Measurements from ENCODE around the gene FAM186B. TPM values are rescaled to one million over a fixed set of nuclear protein-coding genes. Genes with fewer than 3 reads are reported as not detected.
A peak's percentile ranks its signal among the peaks of the same experiment; 100 is the strongest.

The FAM186B gene
- total RNA-seq, 1 donor from 2014 or later, result not detected

DNA sequence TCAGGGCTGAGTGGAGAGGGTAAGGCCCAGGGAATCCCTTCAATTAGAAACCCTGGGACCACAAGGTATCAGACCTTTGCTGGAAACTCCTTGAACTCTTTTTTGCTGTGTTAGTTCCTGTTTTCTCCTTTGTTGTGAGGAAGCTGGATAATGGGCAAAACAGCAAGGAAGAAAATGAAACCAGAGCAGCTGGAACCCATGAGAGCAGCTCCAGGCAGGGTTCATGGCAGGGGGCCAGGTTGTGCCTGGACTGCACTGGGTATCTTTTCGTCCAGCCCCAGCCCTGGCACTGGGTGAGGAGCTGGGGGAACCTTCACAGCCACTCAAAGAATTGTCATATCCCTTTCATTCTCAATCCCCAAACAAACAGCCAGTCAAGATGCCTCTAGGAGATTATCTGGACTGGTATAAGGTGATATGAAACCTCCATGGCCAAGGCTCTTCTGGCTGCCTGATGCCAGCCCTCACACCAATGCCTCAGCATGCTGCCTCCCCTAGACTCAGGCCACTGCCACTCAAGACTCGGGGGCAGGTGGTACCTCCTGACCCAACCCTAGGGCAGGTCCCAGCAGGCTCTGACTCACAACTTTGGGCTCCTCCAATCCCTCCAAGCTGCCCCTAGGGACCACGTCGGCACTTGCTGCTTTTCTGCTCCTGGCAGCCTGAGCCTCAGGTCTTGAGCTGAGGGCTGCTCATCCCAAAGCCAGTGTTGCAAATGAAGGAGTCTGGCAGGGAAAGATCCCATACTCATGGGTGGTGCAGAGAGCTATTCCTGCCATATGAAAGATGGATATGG, 16.5 kb downstream of the FAM186B start:
- DNase-seq (ENCODE audit: low read depth), result no peak
- H3K4me3 ChIP-seq (ENCODE audit: low read depth, low read length), result no peak overlapping the region
- TF ChIP-seq, protein P1, sequence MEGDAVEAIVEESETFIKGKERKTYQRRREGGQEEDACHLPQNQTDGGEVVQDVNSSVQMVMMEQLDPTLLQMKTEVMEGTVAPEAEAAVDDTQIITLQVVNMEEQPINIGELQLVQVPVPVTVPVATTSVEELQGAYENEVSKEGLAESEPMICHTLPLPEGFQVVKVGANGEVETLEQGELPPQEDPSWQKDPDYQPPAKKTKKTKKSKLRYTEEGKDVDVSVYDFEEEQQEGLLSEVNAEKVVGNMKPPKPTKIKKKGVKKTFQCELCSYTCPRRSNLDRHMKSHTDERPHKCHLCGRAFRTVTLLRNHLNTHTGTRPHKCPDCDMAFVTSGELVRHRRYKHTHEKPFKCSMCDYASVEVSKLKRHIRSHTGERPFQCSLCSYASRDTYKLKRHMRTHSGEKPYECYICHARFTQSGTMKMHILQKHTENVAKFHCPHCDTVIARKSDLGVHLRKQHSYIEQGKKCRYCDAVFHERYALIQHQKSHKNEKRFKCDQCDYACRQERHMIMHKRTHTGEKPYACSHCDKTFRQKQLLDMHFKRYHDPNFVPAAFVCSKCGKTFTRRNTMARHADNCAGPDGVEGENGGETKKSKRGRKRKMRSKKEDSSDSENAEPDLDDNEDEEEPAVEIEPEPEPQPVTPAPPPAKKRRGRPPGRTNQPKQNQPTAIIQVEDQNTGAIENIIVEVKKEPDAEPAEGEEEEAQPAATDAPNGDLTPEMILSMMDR (conservative IDR thresholded peaks at IDR 0.05; ENCODE audit: low read depth, low read length), result no peak

DNA sequence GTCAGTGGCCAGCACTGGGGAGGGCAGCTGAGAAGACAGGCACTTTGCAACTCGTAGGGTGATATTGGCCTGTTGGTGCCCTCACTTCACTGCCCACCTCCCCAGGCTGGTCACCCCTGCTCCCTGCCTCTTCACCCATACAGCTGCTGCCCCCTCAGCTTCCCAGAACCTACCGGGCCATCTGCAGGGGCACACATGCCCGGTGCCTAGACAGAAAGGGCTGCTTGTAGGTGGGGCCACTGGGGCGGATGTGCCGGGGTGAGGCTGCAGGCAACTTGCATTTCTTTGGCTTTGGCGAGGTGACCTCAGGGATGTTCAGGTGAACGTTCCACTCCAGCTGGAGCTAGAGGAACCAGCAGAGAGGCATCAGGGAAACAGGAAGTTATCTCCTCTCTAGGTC, 17.2 kb downstream of the FAM186B start:
- H3K4me3 ChIP-seq (ENCODE audit: low read depth, low read length), result no peak overlapping the region
- DNase-seq (ENCODE audit: low read depth), result no peak
- TF ChIP-seq, protein P1 (conservative IDR thresholded peaks at IDR 0.05; ENCODE audit: low read depth, low read length), result no peak

DNA sequence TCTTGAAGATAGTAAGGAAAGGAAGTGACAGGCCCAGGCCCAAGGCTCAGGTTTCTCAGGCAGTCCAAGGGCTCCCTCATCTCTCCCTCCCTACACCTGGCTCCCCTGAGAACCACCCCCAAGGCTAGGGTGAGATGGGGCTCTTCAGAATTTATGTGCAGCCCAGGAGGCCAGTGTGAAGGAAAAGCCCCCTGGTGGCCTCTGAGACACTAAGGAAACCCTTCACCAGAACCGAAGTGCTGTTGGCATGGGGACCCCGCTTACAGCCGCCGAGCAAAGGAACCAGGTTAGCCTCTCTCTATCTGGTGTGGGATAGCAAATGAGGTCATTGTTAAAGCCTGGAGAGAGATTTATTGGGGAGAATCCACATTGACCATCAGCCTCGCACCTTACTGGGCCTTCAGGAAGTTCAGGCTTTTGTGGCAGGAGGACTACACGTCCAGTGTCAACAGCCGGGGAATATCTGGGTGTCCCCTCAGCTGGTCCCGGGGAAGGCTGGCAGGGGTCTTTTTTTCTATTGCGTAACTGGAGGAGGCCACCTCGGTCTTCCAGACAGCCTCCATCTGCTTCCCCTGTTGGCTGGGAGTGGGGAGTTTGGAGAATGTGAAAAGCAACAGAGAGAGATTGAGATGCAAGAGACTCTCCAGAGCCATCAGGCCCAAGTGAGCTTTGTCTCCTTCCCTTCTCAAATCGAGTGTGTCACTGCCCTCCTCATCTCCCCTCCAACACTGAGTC, 18.1 kb downstream of the FAM186B start:
- TF ChIP-seq, protein P1 (conservative IDR thresholded peaks at IDR 0.05; ENCODE audit: low read depth, low read length), result peak; percentile 10
- no peak for DNase-seq (ENCODE audit: low read depth)
- H3K4me3 ChIP-seq (ENCODE audit: low read depth, low read length), result no peak overlapping the region

DNA sequence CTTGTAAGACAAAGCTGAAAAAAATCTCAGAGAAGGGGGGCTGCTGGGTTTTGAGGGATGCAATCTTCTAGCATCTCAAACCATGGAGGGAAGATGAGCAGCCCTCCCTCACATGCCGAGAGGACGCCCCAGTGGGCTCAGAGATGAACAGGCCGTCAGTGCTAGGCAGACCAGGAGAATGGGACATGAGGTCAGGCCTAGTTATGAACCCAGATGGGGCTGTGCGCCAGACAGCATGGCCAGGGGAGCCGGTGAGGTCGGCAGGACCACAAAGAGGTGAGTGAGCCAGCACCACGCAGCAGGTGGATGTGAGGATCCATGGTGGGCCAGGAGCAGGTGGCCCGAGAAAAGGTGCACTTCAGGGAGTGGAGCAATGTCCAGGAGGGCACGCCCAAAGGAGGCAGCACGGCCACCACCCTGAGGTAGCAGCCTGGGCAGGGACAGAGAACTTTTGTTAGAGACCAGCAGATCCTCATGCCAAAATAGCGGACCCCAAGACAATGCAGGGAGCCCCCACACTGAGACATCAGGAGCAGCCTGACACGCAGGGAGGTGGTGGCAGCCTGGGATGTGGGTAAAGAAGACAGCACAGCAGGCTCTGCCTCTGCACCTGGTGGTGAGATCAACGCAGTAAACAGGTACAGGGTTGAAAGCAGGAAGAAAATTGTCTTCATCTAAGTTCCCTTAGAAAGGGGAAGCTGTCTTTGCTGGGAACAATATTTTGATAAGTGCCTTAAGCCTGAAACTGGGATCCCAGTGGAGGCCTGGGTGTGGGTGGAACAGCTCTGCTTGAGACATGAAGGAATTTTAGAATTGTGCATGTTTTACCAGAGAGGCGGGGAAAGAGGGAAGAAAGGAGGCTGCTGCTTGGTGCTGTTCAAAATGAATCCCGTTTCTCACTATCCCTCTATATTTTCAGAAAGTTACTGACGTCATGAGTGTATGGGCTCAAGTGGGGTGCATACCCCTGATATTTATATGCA, 19.7 kb downstream of the FAM186B start:
- no peak overlapping the region for H3K4me3 ChIP-seq (ENCODE audit: low read depth, low read length)
- DNase-seq (ENCODE audit: low read depth), result no peak
- TF ChIP-seq, protein P1 (conservative IDR thresholded peaks at IDR 0.05; ENCODE audit: low read depth, low read length), result no peak

DNA sequence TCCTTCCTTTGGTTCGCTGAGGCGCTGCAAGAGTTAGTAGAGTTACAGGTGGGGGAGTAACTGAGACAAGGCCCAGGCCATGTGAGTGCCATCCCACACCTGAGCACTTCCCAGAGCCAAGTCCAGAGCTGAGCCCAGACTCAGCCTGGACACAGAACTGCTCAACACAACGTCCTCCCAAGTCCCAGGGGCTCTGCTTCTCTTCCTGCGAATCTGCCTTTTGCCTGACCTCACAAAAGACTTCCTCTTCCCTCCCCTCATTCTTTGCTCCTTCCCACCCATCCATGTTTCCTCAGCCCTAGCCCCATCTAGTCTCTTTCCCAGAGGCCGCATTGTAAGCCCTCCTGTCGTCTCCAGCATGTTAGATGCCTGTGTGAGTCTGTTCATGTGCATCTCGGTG, 20.8 kb downstream of the FAM186B start:
- TF ChIP-seq, protein P1 (conservative IDR thresholded peaks at IDR 0.05; ENCODE audit: low read depth, low read length), result no peak
- no peak overlapping the region for H3K4me3 ChIP-seq (ENCODE audit: low read depth, low read length)
- DNase-seq (ENCODE audit: low read depth), result no peak

DNA sequence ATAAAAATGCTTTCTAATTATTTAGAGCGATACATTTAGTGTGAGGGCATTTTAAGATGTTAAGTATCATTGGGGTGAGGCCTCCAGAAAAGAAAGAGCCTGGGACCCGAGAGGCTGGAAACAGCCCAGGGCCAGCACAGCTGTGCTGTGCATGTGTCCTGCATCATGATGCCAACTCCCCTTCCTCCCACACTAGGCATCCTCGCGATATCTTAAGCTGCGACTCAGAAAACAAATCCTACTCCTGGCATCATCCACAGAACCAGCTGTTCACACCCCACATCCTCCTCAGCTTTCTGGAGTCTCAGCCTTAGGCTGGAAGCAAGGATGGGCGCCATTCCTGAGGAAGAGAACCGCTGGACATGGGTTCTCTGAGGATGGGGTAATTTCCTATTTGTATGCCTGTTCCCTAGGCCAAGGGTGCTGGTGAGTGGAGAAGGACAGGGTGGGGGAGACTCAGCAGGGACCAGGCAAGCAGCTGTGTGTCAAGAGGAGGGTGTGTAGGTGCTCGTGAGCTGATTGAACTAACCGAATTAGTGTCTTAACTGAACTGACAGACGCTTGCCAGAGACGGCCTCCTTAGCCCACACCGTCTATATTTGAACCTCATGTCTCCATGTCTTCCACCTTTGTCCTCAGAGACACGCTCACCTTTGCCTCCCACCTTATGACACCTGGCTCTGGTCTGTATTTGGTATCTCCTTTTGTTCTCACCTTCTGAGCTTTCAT, 21.9 kb downstream of the FAM186B start:
- TF ChIP-seq, protein P1 (conservative IDR thresholded peaks at IDR 0.05; ENCODE audit: low read depth, low read length), result no peak
- no peak overlapping the region for H3K4me3 ChIP-seq (ENCODE audit: low read depth, low read length)
- DNase-seq (ENCODE audit: low read depth), result no peak

Measured in epithelial cell of proximal tubule (primary cell).